SK-N-SH (cell line): ENCODE measurements around the gene MOCS2. TPM values are rescaled to one million over a fixed set of nuclear protein-coding genes. Genes with fewer than 3 reads are reported as not detected.

ENCODE experiments used
- CTCF ChIA-PET: fragments of 300-600, 350-600 bp; formaldehyde crosslinking; extraction: SDS; loops from one replicate; lab custom pipeline; 2021; lab: Yijun Ruan, JAX
- POLR2A ChIA-PET: fragments of 350-600 bp; sonication (Branson Sonifier 250); formaldehyde crosslinking; extraction: SDS; loops from one replicate; lab custom pipeline; 2020; ENCODE audit warnings: antibody characterized with exemption, inconsistent platforms; lab: Yijun Ruan, JAX
- DNase-seq: peaks from one replicate; pipeline ENCODE4 v3.0.0; 2012
- H2AFZ ChIP-seq: fragments of 200-600 bp; sonication (generic); 2 replicates; pipeline ENCODE4 v1.8.1; 2016; ENCODE audit warnings: antibody characterized with exemption, mild to moderate bottlenecking, low read depth
- H3F3A ChIP-seq: fragments of 200-600 bp; sonication (generic); replicated peaks from 2 replicates; pipeline ENCODE3; 2016; ENCODE audit warnings: antibody characterized with exemption, mild to moderate bottlenecking; ENCODE audit not compliant: insufficient read depth
- H3K27ac ChIP-seq, 2 experiments: fragments of 200-500 bp in 1 of 2; fragments of 200-600 bp in 1 of 2; sonication (Bioruptor generic) in 1 of 2; sonication (generic), shearing (Covaris generic) in 1 of 2; 2 replicates each; pipeline versions ENCODE4 v1.5.1 to v1.6.1; 2014 to 2016; ENCODE audit warnings: low read depth in 2 of 2, inconsistent platforms in 1 of 2, low read length in 1 of 2, mild to moderate bottlenecking in 1 of 2, mixed read lengths in 1 of 2
- H3K27me3 ChIP-seq: fragments of 200-600 bp; sonication (generic), shearing (Covaris generic); 2 replicates; pipeline ENCODE4 v1.6.1; 2016; ENCODE audit warnings: mixed run types; ENCODE audit not compliant: insufficient read depth
- H3K36me3 ChIP-seq, 2 experiments: fragments of 200-500 bp in 1 of 2; fragments of 200-600 bp in 1 of 2; sonication (Bioruptor generic) in 1 of 2; sonication (generic) in 1 of 2; replicated peaks in 1 of 2; 2 replicates each; pipeline versions ENCODE3 to v1.5.1; 2014 to 2016; ENCODE audit warnings: low read length in 1 of 2, mild to moderate bottlenecking in 1 of 2; ENCODE audit not compliant: insufficient read depth in 2 of 2, control insufficient read depth in 1 of 2
- H3K4me1 ChIP-seq, 2 experiments: fragments of 200-500 bp in 1 of 2; fragments of 200-600 bp in 1 of 2; sonication (Bioruptor generic) in 1 of 2; sonication (generic), shearing (Covaris generic) in 1 of 2; 2 replicates each; pipeline versions ENCODE4 v1.5.1 to v1.6.1; 2014 to 2016; ENCODE audit warnings: low read depth in 1 of 2, low read length in 1 of 2, mixed run types in 1 of 2; ENCODE audit not compliant: insufficient read depth in 2 of 2, control insufficient read depth in 1 of 2
- H3K4me2 ChIP-seq: fragments of 200-600 bp; sonication (generic), shearing (Covaris generic); 2 replicates; pipeline ENCODE4 v1.6.1; 2017; ENCODE audit warnings: mixed run types
- H3K4me3 ChIP-seq, 2 experiments: fragments of 200-500 bp in 1 of 2; fragments of 200-600 bp in 1 of 2; sonication (Bioruptor generic) in 1 of 2; sonication (generic), shearing (Covaris generic) in 1 of 2; 2 replicates each; pipeline versions ENCODE4 v1.5.1 to v1.8.1; 2014 to 2016; ENCODE audit warnings: low read depth in 2 of 2, inconsistent platforms in 1 of 2, low read length in 1 of 2, mild to moderate bottlenecking in 1 of 2, mixed read lengths in 1 of 2, moderate library complexity in 1 of 2
- H3K79me2 ChIP-seq: fragments of 200-600 bp; sonication (generic); 2 replicates; pipeline ENCODE4 v1.8.1; 2017; ENCODE audit warnings: mild to moderate bottlenecking; ENCODE audit not compliant: insufficient read depth
- H3K9ac ChIP-seq: fragments of 200-600 bp; sonication (generic); 2 replicates; pipeline ENCODE4 v1.6.1; 2017; ENCODE audit warnings: mixed run types
- H3K9me2 ChIP-seq: fragments of 200-600 bp; sonication (generic); 2 replicates; pipeline ENCODE4 v1.6.1; 2017; ENCODE audit warnings: mixed run types
- H3K9me3 ChIP-seq: fragments of 200-600 bp; sonication (generic); 2 replicates; pipeline ENCODE4 v1.6.1; 2017; ENCODE audit warnings: mixed run types, mild to moderate bottlenecking, moderate library complexity
- H4K20me1 ChIP-seq: fragments of 200-600 bp; sonication (generic); 2 replicates; pipeline ENCODE4 v1.6.1; 2017; ENCODE audit warnings: mild to moderate bottlenecking, mixed run types; ENCODE audit not compliant: insufficient read depth
- CTCF ChIP-seq: fragments of 200-600 bp; sonication (generic); IDR thresholded peaks from 2 replicates; pipeline ENCODE4 v1.6.1; 2017; ENCODE audit warnings: antibody characterized with exemption, mild to moderate bottlenecking, moderate library complexity
- EZH2phosphoT487 ChIP-seq: fragments of 200-600 bp; sonication (generic); IDR thresholded peaks from 2 replicates; pipeline ENCODE4 v1.6.1; 2017; ENCODE audit warnings: low read depth, mixed run types, mild to moderate bottlenecking, antibody characterized with exemption, moderate library complexity, borderline replicate concordance
- FOSL2 ChIP-seq: IDR thresholded peaks from 2 replicates; pipeline ENCODE4 v1.4.0; 2012; ENCODE audit warnings: low read depth, mild to moderate bottlenecking, moderate library complexity, borderline replicate concordance
- FOXM1 ChIP-seq: IDR thresholded peaks from 2 replicates; pipeline ENCODE4 v1.4.0; 2012; ENCODE audit warnings: low read depth, mild to moderate bottlenecking
- GATA2 ChIP-seq: sonication (generic); formaldehyde crosslinking; IDR thresholded peaks from 2 replicates; pipeline ENCODE4 v1.5.0; 2020; ENCODE audit warnings: mild to moderate bottlenecking, missing genetic modification reagents
- JUND ChIP-seq: IDR thresholded peaks from 2 replicates; pipeline ENCODE4 v1.4.0; 2012
- NFIC ChIP-seq: IDR thresholded peaks from 2 replicates; pipeline ENCODE4 v1.4.0; 2012; ENCODE audit warnings: borderline replicate concordance
- PBX3 ChIP-seq: IDR thresholded peaks from 2 replicates; pipeline ENCODE4; 2012
- SMC3 ChIP-seq: IDR thresholded peaks from 2 replicates; pipeline ENCODE4 v1.6.1; 2012; ENCODE audit warnings: low read depth, low read length, improper control_type of control experiment
- TAF1 ChIP-seq: IDR thresholded peaks from 2 replicates; pipeline ENCODE4 v1.6.1; 2012; ENCODE audit warnings: low read depth, mild to moderate bottlenecking, low read length, moderate library complexity, borderline replicate concordance
- TCF12 ChIP-seq: IDR thresholded peaks from 2 replicates; pipeline ENCODE4 v1.4.0; 2012
- USF2 ChIP-seq: fragments of 150-350 bp; IDR thresholded peaks from 2 replicates; pipeline ENCODE4 v1.6.1; 2017; ENCODE audit warnings: antibody characterized with exemption, low read length, low read depth, borderline replicate concordance
- WGBS: methylation state at CpG from one replicate; pipeline ENCODE4 v1.1.6; 2017; ENCODE audit warnings: low lambda C conversion rate; 5-methylcytosine and 5-hydroxymethylcytosine counted together
- polyA plus RNA-seq, 3 experiments: library from polyadenylated mRNA; depleted of rRNA; stranded (reverse); fragments of >200 nt; gene quantifications; 2 replicates each; pipeline ENCODE4 v1.2.3, GENCODE V29; 2012

Gene MOCS2
- polyA plus RNA-seq, 1 of the 3 experiments (the other 2 are of a cell fraction): 26.4 TPM

- Histone ChIP-seq H2AFZ (no peak overlapping the region), H3K79me2 (no peaks in the 10 kb centered on the region), H4K20me1 (no peaks in the 10 kb centered on the region), H3K4me3 (no peak overlapping the region), H3K4me2 (no peak overlapping the region), H3K9me3 (no peaks in the 10 kb centered on the region), H3K4me1 (peaks cover 0 to 12% of the 10 kb centered on the region in 2 experiments; a peak in 2 of 4 replicates), H3K27ac (no peak overlapping the region), H3K27me3 (no peaks in the 10 kb centered on the region), H3K9me2 (no peaks in the 10 kb centered on the region), H3K36me3 (no peaks in the 10 kb centered on the region), H3F3A (peaks cover 15% of the 10 kb centered on the region), H3K9ac (no peak overlapping the region)
- ChIA-PET CTCF (no interaction called here), POLR2A (no interaction called here)
- no peak for TF ChIP-seq CTCF
- TF ChIP-seq EZH2phosphoT487: no peak
- 94% methylated on average over 1 of the region's 1 CpG for WGBS
- DNase-seq: no peak
These were observed 18.9 kb upstream of the MOCS2 start for GRCh38 chr5:53128481-53128880.

DNA sequence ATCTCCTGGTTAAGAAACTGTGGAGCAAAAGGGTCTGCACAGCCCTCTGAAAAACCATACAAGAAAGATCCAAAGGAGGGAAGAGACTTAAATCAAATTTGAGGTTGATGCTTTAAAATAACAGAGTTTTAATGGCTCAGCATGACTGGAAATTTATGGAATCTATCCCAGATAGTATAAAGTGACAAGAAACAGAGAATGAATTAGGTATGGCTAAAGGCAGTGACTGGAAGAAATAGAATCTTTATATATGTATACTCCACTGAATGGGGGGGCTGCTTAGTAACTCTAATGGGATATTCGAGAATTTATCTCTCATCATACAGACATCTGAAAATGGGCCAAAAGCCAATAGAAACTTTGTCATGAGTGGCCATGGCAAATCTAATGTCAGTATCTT, 17.6 kb upstream of the MOCS2 start:
- Histone ChIP-seq H3K27ac (peak overlapping the region in 1 of 2 experiments; percentile 68; a peak in 2 of 4 replicates), H4K20me1 (no peaks in the 10 kb centered on the region), H3K36me3 (no peaks in the 10 kb centered on the region), H3F3A (peaks cover 15% of the 10 kb centered on the region), H3K4me1 (peaks cover 0 to 12% of the 10 kb centered on the region in 2 experiments; a peak in 2 of 4 replicates), H3K79me2 (no peaks in the 10 kb centered on the region), H3K9me3 (no peaks in the 10 kb centered on the region), H3K4me2 (peak overlapping the region; percentile 42), H2AFZ (peak overlapping the region; percentile 13; the same call in 1 of the 2 replicates), H3K9me2 (no peaks in the 10 kb centered on the region), H3K27me3 (no peaks in the 10 kb centered on the region), H3K9ac (no peak overlapping the region), H3K4me3 (no peak overlapping the region)
- TF ChIP-seq PBX3 (peak; percentile 4; the same call in 1 of the 2 replicates), NFIC (peak; percentile 6; the same call in 1 of the 2 replicates), GATA2 (CRISPR knock-in tag) (no peak), TCF12 (peak; percentile 56)
- ChIA-PET POLR2A (no interaction called here), CTCF (interaction anchor here (1.2 kb wide), 1 partner anchor 19 kb away, joined by 3 read pairs; no protein-coding TSS in a partner anchor)
- DNase-seq: no peak
- WGBS: 13% methylated on average over 1 of the region's 1 CpG

DNA sequence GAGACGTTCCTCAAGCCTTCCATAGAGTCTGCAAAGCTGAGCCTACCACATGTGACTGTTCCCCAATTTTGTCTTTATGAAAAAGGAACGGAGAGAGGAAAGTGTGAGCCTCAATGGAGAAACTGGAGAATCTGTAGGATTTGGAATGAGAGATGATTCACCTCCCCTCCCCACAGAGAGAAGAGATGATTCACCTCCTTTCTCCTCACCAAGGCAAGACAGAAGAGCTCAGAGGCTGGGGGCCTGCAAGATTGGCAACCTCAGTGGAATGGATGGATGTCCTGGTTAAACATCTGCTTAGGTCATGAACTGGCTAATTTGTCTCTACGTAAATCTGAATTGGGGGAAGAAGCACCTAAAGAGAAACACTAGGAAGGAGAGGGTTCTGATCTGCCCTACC, 17.0 kb upstream of the MOCS2 start:
- Histone ChIP-seq H3K9me3 (no peaks in the 10 kb centered on the region), H4K20me1 (no peaks in the 10 kb centered on the region), H3K9ac (no peak overlapping the region), H3K27me3 (no peaks in the 10 kb centered on the region), H3F3A (peaks cover 15% of the 10 kb centered on the region), H3K79me2 (no peaks in the 10 kb centered on the region), H2AFZ (peak overlapping the region; percentile 13; the same call in 1 of the 2 replicates), H3K4me3 (no peak overlapping the region), H3K4me2 (peak overlapping the region; percentile 42), H3K9me2 (no peaks in the 10 kb centered on the region), H3K36me3 (no peaks in the 10 kb centered on the region), H3K4me1 (peaks cover 0 to 12% of the 10 kb centered on the region in 2 experiments; a peak in 2 of 4 replicates), H3K27ac (peak overlapping the region in 1 of 2 experiments; percentile 68; a peak in 2 of 4 replicates)
- POLR2A ChIA-PET: no interaction called here
- CTCF ChIA-PET: interaction anchor here (1.2 kb wide), 1 partner anchor 19 kb away, joined by 3 read pairs; no protein-coding TSS in a partner anchor
- WGBS: 68% methylated on average over 3 of the region's 3 CpGs
- no peak for DNase-seq
- TF ChIP-seq USF2 (no peak), SMC3 (no peak), TAF1 (no peak), JUND (peak; percentile 61), FOXM1 (no peak), TCF12 (peak; percentile 30; the same call in 1 of the 2 replicates), PBX3 (peak; percentile 41), FOSL2 (peak; percentile 91)
